GM18870 (cell line): ENCODE measurements around the gene PHF3.

ENCODE experiments used
- ATAC-seq: cut with Tn5 transposase; IDR thresholded peaks from one replicate; pipeline ENCODE4 v1.9.1; 2021; ENCODE audit warnings: moderate library complexity; ENCODE audit not compliant: unreplicated experiment

PHF3 gene

GRCh38 chr6:63640062-63640461 is 4.5 kb downstream of the PHF3 start:
- no peak for ATAC-seq

- ATAC-seq = no peak
Observed at GRCh38 chr6:63643862-63644261, 8.3 kb downstream of the PHF3 start.

GRCh38 chr6:63644668-63645326 is 9.2 kb downstream of the PHF3 start:
- ATAC-seq = no peak

GRCh38 chr6:63649269-63649668 is 13.7 kb downstream of the PHF3 start:
- ATAC-seq = no peak

- ATAC-seq = no peak
Observed at GRCh38 chr6:63649847-63650265, 14.3 kb downstream of the PHF3 start.

- no peak for ATAC-seq
Observed at GRCh38 chr6:63652980-63653379, 17.4 kb downstream of the PHF3 start.

- no peak for ATAC-seq
Observed at GRCh38 chr6:63660757-63661156, 25.2 kb downstream of the PHF3 start.

GRCh38 chr6:63661769-63662168 is 26.2 kb downstream of the PHF3 start:
- no peak for ATAC-seq

- ATAC-seq = no peak
Observed at GRCh38 chr6:63663147-63663955, 27.7 kb downstream of the PHF3 start.

GRCh38 chr6:63663956-63664281 is 28.3 kb downstream of the PHF3 start:
- ATAC-seq = no peak

GRCh38 chr6:63671098-63671754 is 35.6 kb downstream of the PHF3 start:
- no peak for ATAC-seq

GRCh38 chr6:63672582-63673129 is 37.1 kb downstream of the PHF3 start:
- no peak for ATAC-seq

GRCh38 chr6:63673692-63674091 is 38.1 kb downstream of the PHF3 start:
- ATAC-seq = no peak

GRCh38 chr6:63674635-63675034 is 39.0 kb downstream of the PHF3 start:
- no peak for ATAC-seq

- no peak for ATAC-seq
Observed at GRCh38 chr6:63675138-63675537, 39.5 kb downstream of the PHF3 start.

GRCh38 chr6:63676412-63677114 is 41.0 kb downstream of the PHF3 start:
- no peak for ATAC-seq

- ATAC-seq = no peak
Observed at GRCh38 chr6:63677282-63677681, 41.7 kb downstream of the PHF3 start.

GRCh38 chr6:63683071-63683603 is 47.5 kb downstream of the PHF3 start:
- no peak for ATAC-seq

- ATAC-seq = peak; percentile 82
Observed at GRCh38 chr6:63685446-63686379, 50.1 kb downstream of the PHF3 start.

- no peak for ATAC-seq
Observed at GRCh38 chr6:63689421-63689820, 53.8 kb downstream of the PHF3 start.
